Sigmoid colon (tissue), 7 donors: ENCODE measurements around the gene AEBP1. TPM values are rescaled to one million over a fixed set of nuclear protein-coding genes. Genes with fewer than 3 reads are reported as not detected.
A peak's percentile ranks its signal among the peaks of the same experiment; 100 is the strongest.

Experiments
- DNase-seq: peaks from one replicate; pipeline ENCODE4 v3.0.0-alpha.2; 2019
- H3K27ac ChIP-seq, 4 donors: fragments of 200-600 bp; sonication (generic); one replicate each; pipeline ENCODE4 v1.5.1; 2016 to 2019; ENCODE audit warnings: mild to moderate bottlenecking in 1 of 4
- H3K27me3 ChIP-seq, 3 donors: fragments of 200-600 bp; sonication (generic); one replicate each; pipeline ENCODE4 v1.5.1; 2019; ENCODE audit warnings: mild to moderate bottlenecking in 1 of 3
- H3K36me3 ChIP-seq, 4 donors: fragments of 200-600 bp; sonication (generic); one replicate each; pipeline ENCODE4 v1.5.1; 2016 to 2019
- H3K4me1 ChIP-seq, 4 donors: fragments of 200-600 bp; sonication (generic); one replicate each; pipeline ENCODE4 v1.5.1; 2017 to 2019
- H3K4me3 ChIP-seq, 4 donors: fragments of 200-600 bp; sonication (generic); one replicate each; pipeline ENCODE4 v1.5.1; 2017 to 2019; ENCODE audit warnings: mild to moderate bottlenecking in 2 of 4, moderate library complexity in 1 of 4
- H3K9me3 ChIP-seq, 4 donors: fragments of 200-600 bp in 3 of 4; sonication (generic) in 3 of 4; one replicate each; pipeline versions ENCODE4 v1.5.1 to v1.6.1; 2013 to 2019
- EP300 ChIP-seq, 4 donors: sonication (generic); formaldehyde crosslinking; IDR thresholded peaks; one replicate each; pipeline ENCODE4 v1.6.1; 2017; ENCODE audit warnings: antibody characterized with exemption in 4 of 4
- POLR2A ChIP-seq, 2 donors: fragments of 450-650 bp; IDR thresholded peaks; one replicate each; pipeline ENCODE4 v1.6.1; 2016; ENCODE audit warnings: antibody characterized with exemption in 2 of 2, mild to moderate bottlenecking in 2 of 2, moderate library complexity in 2 of 2
- POLR2AphosphoS5 ChIP-seq, 4 donors: sonication (generic); formaldehyde crosslinking; IDR thresholded peaks; one replicate each; pipeline ENCODE4 v1.6.1; 2017; ENCODE audit warnings: antibody characterized with exemption in 4 of 4
- WGBS, 2 donors: extraction: QIAGEN DNeasy Blood & Tissue Kit; methylation state at CpG; one replicate each; pipeline ENCODE4 v1.1.7; 2013; 5-methylcytosine and 5-hydroxymethylcytosine counted together
- intact Hi-C: fragments of 100-400 bp; cut with DNase I; formaldehyde crosslinking; loops from one replicate; pipeline ENCODE4 v1.15.1; 2023
- polyA plus RNA-seq, 3 donors: library from polyadenylated mRNA; stranded (reverse); fragments of 200-250 nt; gene quantifications; one replicate each; pipeline ENCODE4 v1.2.3, GENCODE V29; 2013
- total RNA-seq, 4 donors: library from RNA; depleted of rRNA; stranded (reverse); fragments of >200 nt; gene quantifications; one replicate each; pipeline ENCODE4 v1.1.0, GENCODE V29; 2016
- TF ChIP-seq, protein P1 (sequence below), 4 experiments: fragments of 450-650 bp in 3 of 4; fragments of 200-600 bp in 1 of 4; IDR thresholded peaks; one replicate each; pipeline ENCODE4 v1.5.1; 2016 to 2019; ENCODE audit warnings: antibody characterized with exemption in 4 of 4, mild to moderate bottlenecking in 3 of 4, moderate library complexity in 2 of 4
- donor health status: healthy with polysubstance abuse.
- donor health status: Bipolar disorder and iron deficiency.
- donor health status: healthy.

AEBP1 gene
- total and polyA plus RNA-seq, 7 donors: 2.5 to 182 (median 74.6) TPM

DNA sequence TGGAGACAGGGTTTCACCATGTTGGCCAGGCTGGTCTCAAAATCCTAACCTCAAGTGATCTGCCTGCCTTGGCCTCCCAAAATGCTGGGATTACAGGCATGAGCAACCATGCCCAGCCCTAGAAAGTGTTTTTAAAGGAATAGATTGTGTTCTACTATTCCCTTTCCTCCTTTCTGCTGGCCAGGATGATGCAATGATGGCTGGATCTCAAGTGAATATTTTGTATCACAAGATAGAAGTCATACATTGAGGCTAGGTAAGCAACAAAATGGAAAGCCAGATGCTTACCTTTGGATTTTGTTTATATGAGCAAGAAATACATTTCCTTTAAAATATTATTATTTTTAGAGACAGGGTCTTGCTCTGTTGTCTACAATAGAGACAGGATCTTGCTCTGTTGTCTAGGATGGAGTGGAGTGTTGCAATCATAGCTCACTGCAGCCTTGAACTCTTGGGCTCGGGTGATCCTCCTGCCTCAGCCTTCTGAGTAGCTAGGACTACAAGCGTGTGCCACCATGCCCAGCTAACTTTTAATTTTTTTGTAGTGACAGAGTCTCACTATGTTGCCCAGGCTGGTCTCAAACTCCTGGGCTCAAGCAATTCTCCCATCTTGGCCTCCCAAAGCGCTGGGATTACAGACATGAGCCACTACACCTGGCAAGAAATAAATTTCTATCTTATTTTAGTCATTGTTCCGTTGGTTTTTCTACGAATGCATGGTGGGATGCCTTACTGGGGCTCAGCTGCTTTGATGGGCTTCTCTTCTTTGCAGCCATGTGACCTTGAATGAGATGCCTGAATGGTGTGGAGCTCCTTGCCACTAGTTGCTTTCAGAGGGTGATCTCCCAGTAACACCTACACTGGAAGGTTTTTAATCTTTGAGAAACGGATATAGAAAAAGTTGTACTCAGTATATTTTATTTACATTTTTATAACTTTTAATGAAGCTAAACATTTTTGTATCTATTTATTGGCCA, 5.8 kb upstream of the AEBP1 start:
- Histone ChIP-seq H3K4me3 (no peak overlapping the region), H3K9me3 (no peaks in the 10 kb centered on the region), H3K27ac (no peak overlapping the region), H3K4me1 (peaks cover 0 to 12% (median 0%) of the 10 kb centered on the region in 4 donors), H3K27me3 (peaks cover 0 to under 1% (median 0%) of the 10 kb centered on the region in 3 donors), H3K36me3 (no peaks in the 10 kb centered on the region)
- TF ChIP-seq POLR2AphosphoS5 (IDR thresholded peaks at IDR 0.05) (no peak), EP300 (IDR thresholded peaks at IDR 0.05) (no peak), POLR2A (IDR thresholded peaks at IDR 0.05) (no peak)
- TF ChIP-seq, protein P1, sequence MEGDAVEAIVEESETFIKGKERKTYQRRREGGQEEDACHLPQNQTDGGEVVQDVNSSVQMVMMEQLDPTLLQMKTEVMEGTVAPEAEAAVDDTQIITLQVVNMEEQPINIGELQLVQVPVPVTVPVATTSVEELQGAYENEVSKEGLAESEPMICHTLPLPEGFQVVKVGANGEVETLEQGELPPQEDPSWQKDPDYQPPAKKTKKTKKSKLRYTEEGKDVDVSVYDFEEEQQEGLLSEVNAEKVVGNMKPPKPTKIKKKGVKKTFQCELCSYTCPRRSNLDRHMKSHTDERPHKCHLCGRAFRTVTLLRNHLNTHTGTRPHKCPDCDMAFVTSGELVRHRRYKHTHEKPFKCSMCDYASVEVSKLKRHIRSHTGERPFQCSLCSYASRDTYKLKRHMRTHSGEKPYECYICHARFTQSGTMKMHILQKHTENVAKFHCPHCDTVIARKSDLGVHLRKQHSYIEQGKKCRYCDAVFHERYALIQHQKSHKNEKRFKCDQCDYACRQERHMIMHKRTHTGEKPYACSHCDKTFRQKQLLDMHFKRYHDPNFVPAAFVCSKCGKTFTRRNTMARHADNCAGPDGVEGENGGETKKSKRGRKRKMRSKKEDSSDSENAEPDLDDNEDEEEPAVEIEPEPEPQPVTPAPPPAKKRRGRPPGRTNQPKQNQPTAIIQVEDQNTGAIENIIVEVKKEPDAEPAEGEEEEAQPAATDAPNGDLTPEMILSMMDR (IDR thresholded peaks at IDR 0.05): no peak
- WGBS, 2 donors: 82 to 90% methylated on average over 6 of the region's 6 CpGs
- DNase-seq: no peak
- intact Hi-C loops: no loop called here

DNA sequence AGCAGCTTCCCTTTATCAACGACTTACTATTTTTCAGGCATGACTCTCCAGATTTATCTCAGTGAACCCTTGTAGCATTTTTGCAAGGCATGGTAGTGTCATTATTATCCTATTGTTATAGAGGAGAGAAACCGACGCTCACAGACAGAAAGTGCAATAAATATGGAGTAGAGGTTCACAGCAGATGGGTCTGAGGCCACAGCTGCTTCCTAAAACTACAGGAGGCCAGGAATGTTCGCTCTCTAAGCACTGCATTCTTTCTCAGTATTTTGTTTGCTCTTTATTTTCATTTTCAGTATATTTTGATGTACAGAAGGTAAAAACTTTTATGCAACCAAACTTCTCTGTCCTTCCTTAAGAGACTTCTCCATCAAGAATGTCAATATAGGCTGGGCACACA, 4.5 kb upstream of the AEBP1 start:
- intact Hi-C loops: no loop called here
- H3K4me1 ChIP-seq: peaks cover 0 to 11% (median 5%) of the 10 kb centered on the region in 4 donors
- no peak for DNase-seq
- TF ChIP-seq POLR2A (IDR thresholded peaks at IDR 0.05) (no peak), POLR2AphosphoS5 (IDR thresholded peaks at IDR 0.05) (no peak), EP300 (IDR thresholded peaks at IDR 0.05) (no peak)
- TF ChIP-seq, protein P1 (IDR thresholded peaks at IDR 0.05): no peak
- no peaks in the 10 kb centered on the region for H3K9me3 ChIP-seq
- H3K36me3 ChIP-seq: no peaks in the 10 kb centered on the region
- H3K27me3 ChIP-seq: peaks cover 3 to 13% (median 9%) of the 10 kb centered on the region in 3 donors
- WGBS, 2 donors: 48 to 64% methylated on average over 4 of the region's 4 CpGs
- H3K27ac ChIP-seq: peak overlapping the region in 1 of 4 donors; percentile 61
- H3K4me3 ChIP-seq: no peak overlapping the region

DNA sequence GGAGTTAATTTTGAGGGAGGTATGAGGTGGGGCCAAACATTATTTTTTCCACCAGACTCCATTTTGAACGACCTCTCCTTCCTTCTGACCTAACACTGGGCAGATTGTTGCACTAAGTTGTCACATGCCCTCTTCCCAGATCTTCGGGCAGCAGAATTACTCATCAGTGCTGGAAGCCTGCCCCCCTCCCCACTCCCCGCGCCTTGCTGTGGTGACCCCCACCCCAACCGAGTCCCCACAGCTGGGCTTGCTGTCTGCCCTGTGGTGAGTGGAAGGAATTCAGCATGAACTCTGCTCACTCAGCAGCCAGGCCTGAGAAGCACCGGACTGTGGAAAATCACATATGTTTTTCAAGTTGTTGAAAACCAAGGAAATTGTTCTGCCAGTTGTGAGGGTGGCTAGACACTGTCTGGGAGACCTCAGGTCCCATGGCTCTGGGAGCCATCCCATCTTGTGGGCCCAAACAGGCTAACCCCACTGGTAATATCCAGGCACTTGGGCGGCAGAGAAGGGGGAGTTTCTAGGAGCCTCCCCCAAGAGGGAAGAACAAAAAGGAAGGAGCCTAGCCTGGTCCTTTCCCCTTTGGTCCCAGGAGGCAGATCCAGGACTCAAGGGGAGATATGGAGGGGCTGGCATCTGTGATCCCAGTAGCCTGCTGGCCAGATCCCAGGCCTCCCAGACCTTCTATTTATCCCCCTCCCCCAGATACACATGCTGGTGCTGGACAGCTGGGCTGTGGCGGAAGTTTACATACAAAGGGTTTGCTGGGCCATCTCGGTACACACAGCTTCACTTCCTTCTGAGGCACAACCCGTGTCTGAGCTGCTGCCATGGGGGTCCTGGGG, 3.5 kb upstream of the AEBP1 start:
- WGBS, 2 donors: 52 to 65% methylated on average over 10 of the region's 10 CpGs
- Histone ChIP-seq H3K4me3 (no peak overlapping the region), H3K4me1 (peaks cover 0 to 15% (median 12%) of the 10 kb centered on the region in 4 donors), H3K27me3 (peaks cover 5 to 21% (median 14%) of the 10 kb centered on the region in 3 donors), H3K27ac (peak overlapping the region; percentile 55 to 91 (median 60)), H3K9me3 (no peaks in the 10 kb centered on the region), H3K36me3 (no peaks in the 10 kb centered on the region)
- TF ChIP-seq POLR2A (IDR thresholded peaks at IDR 0.05) (no peak), POLR2AphosphoS5 (IDR thresholded peaks at IDR 0.05) (no peak), EP300 (IDR thresholded peaks at IDR 0.05) (no peak)
- TF ChIP-seq, protein P1 (IDR thresholded peaks at IDR 0.05): no peak
- intact Hi-C loops: no loop called here
- peak; percentile 65 for DNase-seq

DNA sequence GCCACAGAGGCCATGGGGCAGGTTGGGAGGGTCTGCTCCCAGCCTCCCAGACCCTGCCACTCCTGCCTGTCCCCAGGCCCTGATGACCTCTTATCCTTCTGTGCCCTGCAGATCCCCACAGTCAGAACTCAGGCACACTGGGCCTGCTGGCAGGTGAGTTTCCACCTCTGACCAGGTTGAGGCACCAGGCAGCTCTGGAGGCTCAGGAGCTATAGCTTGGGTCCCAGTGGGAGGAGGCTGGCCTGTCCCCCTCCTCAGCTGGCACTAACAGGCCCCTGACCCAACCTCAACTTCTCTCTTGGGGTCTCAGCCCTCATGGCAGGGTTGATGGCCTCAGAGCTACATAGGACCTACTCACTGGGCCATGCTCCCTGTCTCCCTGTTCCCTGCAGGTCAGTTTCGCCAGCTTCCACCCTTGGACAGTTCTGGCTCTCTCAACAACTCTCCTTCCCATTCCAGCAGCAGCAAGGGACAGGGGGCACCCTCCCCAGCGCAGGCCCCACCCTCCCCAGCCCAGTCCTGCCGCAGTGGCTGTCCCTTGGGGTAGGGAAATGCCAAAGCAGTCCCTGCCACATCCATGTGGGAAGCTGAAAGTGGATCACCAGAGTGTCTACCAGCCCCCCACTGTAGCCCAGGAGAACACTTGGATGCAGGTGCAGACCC, 2.7 kb upstream of the AEBP1 start:
- peaks cover 0 to 23% (median 20%) of the 10 kb centered on the region in 4 donors for H3K4me1 ChIP-seq
- intact Hi-C loops: no loop called here

More for the DNA sequence above, 2.7 kb upstream of the AEBP1 start:
- no peak for DNase-seq
- Histone ChIP-seq H3K36me3 (no peaks in the 10 kb centered on the region), H3K9me3 (no peaks in the 10 kb centered on the region), H3K4me3 (no peak overlapping the region), H3K27me3 (peaks cover 5 to 27% (median 14%) of the 10 kb centered on the region in 3 donors), H3K27ac (peak overlapping the region; percentile 55 to 91 (median 60))
- TF ChIP-seq POLR2AphosphoS5 (IDR thresholded peaks at IDR 0.05) (no peak), POLR2A (IDR thresholded peaks at IDR 0.05) (no peak), EP300 (IDR thresholded peaks at IDR 0.05) (no peak)
- TF ChIP-seq, protein P1 (IDR thresholded peaks at IDR 0.05): no peak
- 83 to 88% methylated on average over 3 of the region's 3 CpGs for WGBS, 2 donors
